ENCODE data around the gene FNDC8.

GRCh38 chr17:35159940-35160339 lies 38.5 kb downstream of the FNDC8 start:
- TF ChIP-seq CTCF (conservative IDR thresholded peaks at IDR 0.05; ENCODE audit: low read length) (no peak), EZH2phosphoT487 (IDR thresholded peaks at IDR 0.05; ENCODE audit: borderline replicate concordance, low read depth, low read length) (no peak)

Measured in OCI-LY7 (cell line).